NCI-H2227 treated with DMSO at 0.1 percent for 48 hours (cell line): Measurements from ENCODE around the gene ST6GALNAC3.

Source experiments
- DNase-seq: peaks from one replicate; lab custom pipeline; 2025; lab: John Stamatoyannopoulos, UW

The ST6GALNAC3 gene

GRCh38 chr1:76507376-76507775 is 432.8 kb downstream of the ST6GALNAC3 start:
- DNase-seq = no peak

- DNase-seq = no peak
Observed at GRCh38 chr1:76508871-76509270, 434.3 kb downstream of the ST6GALNAC3 start.

GRCh38 chr1:76510672-76511557 is 436.4 kb downstream of the ST6GALNAC3 start:
- DNase-seq = peak; percentile 91

- peak; percentile 91 for DNase-seq
Observed at GRCh38 chr1:76511558-76512179, 437.1 kb downstream of the ST6GALNAC3 start.

- DNase-seq = no peak
Observed at GRCh38 chr1:76530953-76531352, 456.4 kb downstream of the ST6GALNAC3 start.

- DNase-seq = no peak
Observed at GRCh38 chr1:76541618-76542017, 467.1 kb downstream of the ST6GALNAC3 start.

GRCh38 chr1:76542359-76542758 is 467.8 kb downstream of the ST6GALNAC3 start:
- no peak for DNase-seq

GRCh38 chr1:76543495-76543894 is 468.9 kb downstream of the ST6GALNAC3 start:
- DNase-seq = no peak

- no peak for DNase-seq
Observed at GRCh38 chr1:76546354-76546933, 471.9 kb downstream of the ST6GALNAC3 start.

- DNase-seq = no peak
Observed at GRCh38 chr1:76547916-76548315, 473.4 kb downstream of the ST6GALNAC3 start.

GRCh38 chr1:76548513-76549100 is 474.1 kb downstream of the ST6GALNAC3 start:
- DNase-seq = no peak

GRCh38 chr1:76554283-76554682 is 479.7 kb downstream of the ST6GALNAC3 start:
- DNase-seq = no peak

GRCh38 chr1:76562292-76562691 is 487.7 kb downstream of the ST6GALNAC3 start:
- DNase-seq = no peak

GRCh38 chr1:76568573-76569238 is 494.2 kb downstream of the ST6GALNAC3 start:
- no peak for DNase-seq

GRCh38 chr1:76571248-76571647 is 496.7 kb downstream of the ST6GALNAC3 start:
- no peak for DNase-seq

GRCh38 chr1:76572229-76572628 is 497.7 kb downstream of the ST6GALNAC3 start:
- no peak for DNase-seq

GRCh38 chr1:76576876-76577524 is 502.5 kb downstream of the ST6GALNAC3 start:
- no peak for DNase-seq

GRCh38 chr1:76577525-76578185 is 503.1 kb downstream of the ST6GALNAC3 start:
- DNase-seq = no peak

GRCh38 chr1:76580206-76580605 is 505.7 kb downstream of the ST6GALNAC3 start:
- no peak for DNase-seq

GRCh38 chr1:76581712-76582111 is 507.2 kb downstream of the ST6GALNAC3 start:
- no peak for DNase-seq
